HepG2 (cell line): ENCODE data around the gene AGAP3. TPM values are rescaled to one million over a fixed set of nuclear protein-coding genes. Genes with fewer than 3 reads are reported as not detected.

Experiments used
- FOXA1 ChIP-seq, 2 experiments: fragments of 450-650 bp in 1 of 2; sonication (generic) in 1 of 2; formaldehyde crosslinking in 1 of 2; IDR thresholded peaks; 2 replicates each; pipeline versions ENCODE4 v1.4.0 to v1.6.1; 2016 to 2020; ENCODE audit warnings: missing genetic modification reagents in 1 of 2
- HNRNPLL ChIP-seq: fragments of 200-400 bp; formaldehyde crosslinking; IDR thresholded peaks from 2 replicates; pipeline ENCODE4 v1.6.1; 2017; ENCODE audit warnings: mild to moderate bottlenecking, low read depth, low read length; ENCODE audit not compliant: poor library complexity, severe bottlenecking
- KLF12 ChIP-seq: sonication (generic); formaldehyde crosslinking; IDR thresholded peaks from 2 replicates; pipeline ENCODE4 v1.4.0; 2020; ENCODE audit warnings: missing genetic modification reagents, borderline replicate concordance
- PAX8 ChIP-seq: sonication (generic); formaldehyde crosslinking; IDR thresholded peaks from 2 replicates; pipeline ENCODE4 v1.8.0; 2022; ENCODE audit warnings: mild to moderate bottlenecking, missing genetic modification reagents, borderline replicate concordance
- TGIF2 ChIP-seq: IDR thresholded peaks from 2 replicates; pipeline ENCODE4 v1.6.1; 2016; ENCODE audit warnings: control low read depth, missing compliant biosample characterization
- ZFP36L1 ChIP-seq: sonication (generic); formaldehyde crosslinking; IDR thresholded peaks from 2 replicates; pipeline ENCODE4 v1.8.0; 2022; ENCODE audit warnings: mild to moderate bottlenecking, missing genetic modification reagents, moderate library complexity
- ZNF136 ChIP-seq: sonication (generic); formaldehyde crosslinking; IDR thresholded peaks from 2 replicates; pipeline ENCODE4 v1.8.1; 2022; ENCODE audit warnings: low read depth, mild to moderate bottlenecking, moderate library complexity, missing genetic modification reagents
- ZNF619 ChIP-seq: sonication (generic); formaldehyde crosslinking; IDR thresholded peaks from 2 replicates; pipeline ENCODE4 v1.4.0; 2020; ENCODE audit warnings: mild to moderate bottlenecking, missing genetic modification reagents
- polyA plus RNA-seq, 8 experiments: library from polyadenylated mRNA; depleted of rRNA in 3 of 8; stranded (reverse) in 7 of 8; unstranded in 1 of 8; fragments of >200 nt; fragmentation: Illumina TruSeq in 4 of 8; extraction: Trizol in 4 of 8; gene quantifications; 2 replicates each; pipeline versions ENCODE4 v1.2.1 to v1.2.3, GENCODE V29; 2011 to 2016; ENCODE audit warnings: low read depth in 4 of 8, missing spikeins in 1 of 8, mixed read lengths in 1 of 8; ENCODE audit not compliant: insufficient read depth in 1 of 8
- total RNA-seq, 5 experiments: library from RNA; depleted of rRNA; stranded (reverse); fragments of >200 nt; fragmentation: Illumina TruSeq; extraction: Trizol; gene quantifications; 2 replicates each; pipeline ENCODE4 v1.2.3, GENCODE V29; 2016; ENCODE audit warnings: low read depth in 1 of 5
- TF ChIP-seq, protein P1 (sequence below): IDR thresholded peaks from 2 replicates; pipeline ENCODE4 v1.6.1; 2016; ENCODE audit warnings: low read depth, control low read depth
- TF ChIP-seq, protein P2 (sequence below): sonication (generic); formaldehyde crosslinking; IDR thresholded peaks from 2 replicates; pipeline ENCODE4 v1.5.0; 2020; ENCODE audit warnings: missing genetic modification reagents
- TF ChIP-seq, protein P3 (sequence below): sonication (generic); formaldehyde crosslinking; IDR thresholded peaks from 2 replicates; pipeline ENCODE4 v1.5.0; 2020; ENCODE audit warnings: missing genetic modification reagents
- TF ChIP-seq, protein P4 (sequence below): sonication (generic); formaldehyde crosslinking; IDR thresholded peaks from 2 replicates; pipeline ENCODE4 v1.9.0; 2022; ENCODE audit warnings: low read depth, missing genetic modification reagents
- TF ChIP-seq, protein P5 (sequence below): sonication (generic); formaldehyde crosslinking; IDR thresholded peaks from 2 replicates; pipeline ENCODE4 v1.5.0; 2020; ENCODE audit warnings: mild to moderate bottlenecking, missing genetic modification reagents, borderline replicate concordance

Gene AGAP3
- total and polyA plus RNA-seq, 2 of the 13 experiments (the other 11 are each of a cell fraction or from before 2014, with no cell fraction given), result 31.3 to 61.4 TPM

DNA sequence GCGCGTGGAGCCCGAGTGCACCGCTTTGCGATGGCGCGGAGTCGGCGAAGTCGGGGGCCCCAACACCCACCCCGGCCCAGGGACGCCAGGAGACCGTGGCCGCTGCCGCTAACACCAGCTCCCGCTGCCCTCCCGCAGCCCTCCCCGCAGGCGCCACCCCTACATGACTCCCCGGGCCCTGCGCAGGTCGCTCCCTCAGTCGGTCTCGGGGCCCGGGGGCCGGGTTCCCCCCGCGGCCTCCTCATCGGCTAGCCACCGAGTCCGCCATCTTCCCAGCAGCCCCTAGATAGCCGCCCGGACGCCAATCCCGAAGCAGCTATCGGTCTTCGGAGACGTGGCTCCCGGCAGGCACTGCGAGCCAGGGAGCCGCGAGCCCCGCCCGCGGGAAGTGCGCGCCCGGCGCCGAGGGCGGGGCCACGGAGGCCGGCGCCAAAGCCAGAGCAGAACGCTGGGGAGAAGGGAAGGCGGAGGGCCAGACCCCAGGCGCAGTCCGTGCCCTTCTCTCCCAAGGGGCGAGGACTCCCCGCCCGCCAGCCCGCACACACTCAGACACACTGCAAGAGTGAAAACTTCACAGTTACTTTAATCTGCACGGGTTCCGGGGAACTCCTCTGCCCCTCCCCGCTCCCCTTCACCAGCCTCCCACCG lies 5.6 kb upstream of the AGAP3 start, which contains the start of gene FASTK (continued):
- TF ChIP-seq, protein P1, sequence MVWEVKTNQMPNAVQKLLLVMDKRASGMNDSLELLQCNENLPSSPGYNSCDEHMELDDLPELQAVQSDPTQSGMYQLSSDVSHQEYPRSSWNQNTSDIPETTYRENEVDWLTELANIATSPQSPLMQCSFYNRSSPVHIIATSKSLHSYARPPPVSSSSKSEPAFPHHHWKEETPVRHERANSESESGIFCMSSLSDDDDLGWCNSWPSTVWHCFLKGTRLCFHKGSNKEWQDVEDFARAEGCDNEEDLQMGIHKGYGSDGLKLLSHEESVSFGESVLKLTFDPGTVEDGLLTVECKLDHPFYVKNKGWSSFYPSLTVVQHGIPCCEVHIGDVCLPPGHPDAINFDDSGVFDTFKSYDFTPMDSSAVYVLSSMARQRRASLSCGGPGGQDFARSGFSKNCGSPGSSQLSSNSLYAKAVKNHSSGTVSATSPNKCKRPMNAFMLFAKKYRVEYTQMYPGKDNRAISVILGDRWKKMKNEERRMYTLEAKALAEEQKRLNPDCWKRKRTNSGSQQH, result no peak
- TF ChIP-seq KLF12, result 0 out of 2 replicates have a peak, but pooled peaks have one; percentile 25
- peak; percentile 81 for TF ChIP-seq HNRNPLL
- TF ChIP-seq ZNF619, result peak; percentile 62; the same call in 1 of the 2 replicates
- 0 out of 2 replicates have a peak, but pooled peaks have one; percentile 53 for TF ChIP-seq ZNF136
- TF ChIP-seq, protein P2, sequence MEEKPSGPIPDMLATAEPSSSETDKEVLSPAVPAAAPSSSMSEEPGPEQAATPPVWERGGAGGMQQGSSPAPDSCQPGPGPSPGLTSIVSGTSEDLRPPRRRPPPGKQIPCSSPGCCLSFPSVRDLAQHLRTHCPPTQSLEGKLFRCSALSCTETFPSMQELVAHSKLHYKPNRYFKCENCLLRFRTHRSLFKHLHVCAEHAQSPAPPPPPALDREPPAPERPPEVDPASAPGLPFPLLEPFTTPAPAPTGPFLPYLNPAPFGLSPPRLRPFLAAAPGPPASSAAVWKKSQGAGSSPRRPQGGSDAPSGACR (CRISPR knock-in tag), result peak; percentile 69; the same call in 1 of the 2 replicates
- TF ChIP-seq, protein P3, sequence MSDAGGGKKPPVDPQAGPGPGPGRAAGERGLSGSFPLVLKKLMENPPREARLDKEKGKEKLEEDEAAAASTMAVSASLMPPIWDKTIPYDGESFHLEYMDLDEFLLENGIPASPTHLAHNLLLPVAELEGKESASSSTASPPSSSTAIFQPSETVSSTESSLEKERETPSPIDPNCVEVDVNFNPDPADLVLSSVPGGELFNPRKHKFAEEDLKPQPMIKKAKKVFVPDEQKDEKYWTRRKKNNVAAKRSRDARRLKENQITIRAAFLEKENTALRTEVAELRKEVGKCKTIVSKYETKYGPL (CRISPR knock-in tag), result peak; percentile 10; the same call in 1 of the 2 replicates
- no peak for TF ChIP-seq FOXA1 (IDR thresholded peaks at IDR 0.05)
- TF ChIP-seq FOXA1 (CRISPR knock-in tag; IDR thresholded peaks at IDR 0.05), result no peak
- TF ChIP-seq PAX8 (CRISPR knock-in tag), result no peak; the same call in 1 of the 2 replicates
- no peak for TF ChIP-seq TGIF2
- TF ChIP-seq, protein P4, sequence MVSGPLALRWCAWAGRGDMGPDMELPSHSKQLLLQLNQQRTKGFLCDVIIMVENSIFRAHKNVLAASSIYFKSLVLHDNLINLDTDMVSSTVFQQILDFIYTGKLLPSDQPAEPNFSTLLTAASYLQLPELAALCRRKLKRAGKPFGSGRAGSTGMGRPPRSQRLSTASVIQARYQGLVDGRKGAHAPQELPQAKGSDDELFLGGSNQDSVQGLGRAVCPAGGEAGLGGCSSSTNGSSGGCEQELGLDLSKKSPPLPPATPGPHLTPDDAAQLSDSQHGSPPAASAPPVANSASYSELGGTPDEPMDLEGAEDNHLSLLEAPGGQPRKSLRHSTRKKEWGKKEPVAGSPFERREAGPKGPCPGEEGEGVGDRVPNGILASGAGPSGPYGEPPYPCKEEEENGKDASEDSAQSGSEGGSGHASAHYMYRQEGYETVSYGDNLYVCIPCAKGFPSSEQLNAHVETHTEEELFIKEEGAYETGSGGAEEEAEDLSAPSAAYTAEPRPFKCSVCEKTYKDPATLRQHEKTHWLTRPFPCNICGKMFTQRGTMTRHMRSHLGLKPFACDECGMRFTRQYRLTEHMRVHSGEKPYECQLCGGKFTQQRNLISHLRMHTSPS, result no peak; the same call in 1 of the 2 replicates
- TF ChIP-seq, protein P5, sequence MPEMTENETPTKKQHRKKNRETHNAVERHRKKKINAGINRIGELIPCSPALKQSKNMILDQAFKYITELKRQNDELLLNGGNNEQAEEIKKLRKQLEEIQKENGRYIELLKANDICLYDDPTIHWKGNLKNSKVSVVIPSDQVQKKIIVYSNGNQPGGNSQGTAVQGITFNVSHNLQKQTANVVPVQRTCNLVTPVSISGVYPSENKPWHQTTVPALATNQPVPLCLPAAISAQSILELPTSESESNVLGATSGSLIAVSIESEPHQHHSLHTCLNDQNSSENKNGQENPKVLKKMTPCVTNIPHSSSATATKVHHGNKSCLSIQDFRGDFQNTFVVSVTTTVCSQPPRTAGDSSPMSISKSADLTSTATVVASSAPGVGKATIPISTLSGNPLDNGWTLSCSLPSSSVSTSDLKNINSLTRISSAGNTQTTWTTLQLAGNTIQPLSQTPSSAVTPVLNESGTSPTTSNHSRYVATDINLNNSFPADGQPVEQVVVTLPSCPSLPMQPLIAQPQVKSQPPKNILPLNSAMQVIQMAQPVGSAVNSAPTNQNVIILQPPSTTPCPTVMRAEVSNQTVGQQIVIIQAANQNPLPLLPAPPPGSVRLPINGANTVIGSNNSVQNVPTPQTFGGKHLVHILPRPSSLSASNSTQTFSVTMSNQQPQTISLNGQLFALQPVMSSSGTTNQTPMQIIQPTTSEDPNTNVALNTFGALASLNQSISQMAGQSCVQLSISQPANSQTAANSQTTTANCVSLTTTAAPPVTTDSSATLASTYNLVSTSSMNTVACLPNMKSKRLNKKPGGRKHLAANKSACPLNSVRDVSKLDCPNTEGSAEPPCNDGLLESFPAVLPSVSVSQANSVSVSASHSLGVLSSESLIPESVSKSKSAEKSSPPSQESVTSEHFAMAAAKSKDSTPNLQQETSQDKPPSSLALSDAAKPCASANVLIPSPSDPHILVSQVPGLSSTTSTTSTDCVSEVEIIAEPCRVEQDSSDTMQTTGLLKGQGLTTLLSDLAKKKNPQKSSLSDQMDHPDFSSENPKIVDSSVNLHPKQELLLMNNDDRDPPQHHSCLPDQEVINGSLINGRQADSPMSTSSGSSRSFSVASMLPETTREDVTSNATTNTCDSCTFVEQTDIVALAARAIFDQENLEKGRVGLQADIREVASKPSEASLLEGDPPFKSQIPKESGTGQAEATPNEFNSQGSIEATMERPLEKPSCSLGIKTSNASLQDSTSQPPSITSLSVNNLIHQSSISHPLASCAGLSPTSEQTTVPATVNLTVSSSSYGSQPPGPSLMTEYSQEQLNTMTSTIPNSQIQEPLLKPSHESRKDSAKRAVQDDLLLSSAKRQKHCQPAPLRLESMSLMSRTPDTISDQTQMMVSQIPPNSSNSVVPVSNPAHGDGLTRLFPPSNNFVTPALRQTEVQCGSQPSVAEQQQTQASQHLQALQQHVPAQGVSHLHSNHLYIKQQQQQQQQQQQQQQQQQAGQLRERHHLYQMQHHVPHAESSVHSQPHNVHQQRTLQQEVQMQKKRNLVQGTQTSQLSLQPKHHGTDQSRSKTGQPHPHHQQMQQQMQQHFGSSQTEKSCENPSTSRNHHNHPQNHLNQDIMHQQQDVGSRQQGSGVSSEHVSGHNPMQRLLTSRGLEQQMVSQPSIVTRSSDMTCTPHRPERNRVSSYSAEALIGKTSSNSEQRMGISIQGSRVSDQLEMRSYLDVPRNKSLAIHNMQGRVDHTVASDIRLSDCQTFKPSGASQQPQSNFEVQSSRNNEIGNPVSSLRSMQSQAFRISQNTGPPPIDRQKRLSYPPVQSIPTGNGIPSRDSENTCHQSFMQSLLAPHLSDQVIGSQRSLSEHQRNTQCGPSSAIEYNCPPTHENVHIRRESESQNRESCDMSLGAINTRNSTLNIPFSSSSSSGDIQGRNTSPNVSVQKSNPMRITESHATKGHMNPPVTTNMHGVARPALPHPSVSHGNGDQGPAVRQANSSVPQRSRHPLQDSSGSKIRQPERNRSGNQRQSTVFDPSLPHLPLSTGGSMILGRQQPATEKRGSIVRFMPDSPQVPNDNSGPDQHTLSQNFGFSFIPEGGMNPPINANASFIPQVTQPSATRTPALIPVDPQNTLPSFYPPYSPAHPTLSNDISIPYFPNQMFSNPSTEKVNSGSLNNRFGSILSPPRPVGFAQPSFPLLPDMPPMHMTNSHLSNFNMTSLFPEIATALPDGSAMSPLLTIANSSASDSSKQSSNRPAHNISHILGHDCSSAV (CRISPR knock-in tag), result 0 out of 2 replicates have a peak, but pooled peaks have one; percentile 18
- TF ChIP-seq ZFP36L1 (CRISPR knock-in tag), result no peak
